Left ventricle myocardium inferior (tissue), 1 donor: ENCODE measurements around the gene CCT2. TPM values are rescaled to one million over a fixed set of nuclear protein-coding genes. Genes with fewer than 3 reads are reported as not detected.

Experiments used
- DNase-seq: peaks from one replicate; pipeline ENCODE4 v3.0.0-alpha.2; 2020
- H3K27ac ChIP-seq: fragments of 200-600 bp; replicated peaks from 2 replicates; pipeline ENCODE4 v1.8.0; 2021
- H3K27me3 ChIP-seq: fragments of 200-600 bp; 2 replicates; pipeline ENCODE4 v1.8.0; 2021; ENCODE audit warnings: low read depth
- H3K36me3 ChIP-seq: fragments of 200-600 bp; 2 replicates; pipeline ENCODE4 v1.8.0; 2021
- H3K4me1 ChIP-seq: fragments of 200-600 bp; 2 replicates; pipeline ENCODE4 v1.8.0; 2021
- H3K4me3 ChIP-seq: fragments of 200-600 bp; 2 replicates; pipeline ENCODE4 v1.8.0; 2021; ENCODE audit warnings: mild to moderate bottlenecking, moderate library complexity
- H3K9me3 ChIP-seq: fragments of 200-600 bp; replicated peaks from 2 replicates; pipeline ENCODE4 v1.8.0; 2021
- intact Hi-C: fragments of 100-400 bp; cut with micrococcal nuclease; formaldehyde crosslinking; loops from one replicate; pipeline ENCODE4 v1.11.0; 2022
- total RNA-seq: library from RNA; stranded (reverse); fragmentation: NEBNext Ultra II Directional; extraction: Animal tissue kit (Norgen Biotek cat#: 25700); gene quantifications from one replicate; pipeline ENCODE4 v1.2.1, GENCODE V29; 2021
- TF ChIP-seq, protein P1 (sequence below): fragments of 200-600 bp; IDR thresholded peaks from 2 replicates; pipeline ENCODE4 v1.8.0; 2021; ENCODE audit warnings: antibody characterized with exemption, mild to moderate bottlenecking, borderline replicate concordance
- donor health status: DM: no; HTN: yes; CAD: no; lungs with severe emphysema.

Gene CCT2
- total RNA-seq, 1 donor from 2014 or later, result 91.7 TPM

DNA sequence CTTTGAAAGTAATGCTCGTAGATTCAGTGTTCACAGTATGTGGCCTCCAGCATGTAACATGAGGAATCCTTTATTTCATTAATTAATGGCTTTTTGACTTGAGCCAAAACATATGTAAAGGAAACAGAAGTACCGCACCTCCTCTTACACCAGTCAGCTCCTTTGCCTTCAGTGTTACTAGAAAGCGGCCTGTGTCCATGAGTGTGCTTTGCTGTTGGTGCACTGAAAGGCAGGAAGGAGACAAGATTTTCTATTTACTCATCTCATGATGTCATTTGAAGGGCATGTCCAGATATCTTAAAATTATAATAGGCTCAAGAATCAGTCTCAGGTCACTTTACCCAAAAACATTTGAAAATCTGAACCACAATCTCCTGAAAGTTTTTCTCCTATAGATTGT is 9.9 kb upstream of the CCT2 start:
- intact Hi-C loops, result loop anchor here (10.0 kb wide), 1 partner anchor 191 kb away; no protein-coding TSS in a partner anchor

DNA sequence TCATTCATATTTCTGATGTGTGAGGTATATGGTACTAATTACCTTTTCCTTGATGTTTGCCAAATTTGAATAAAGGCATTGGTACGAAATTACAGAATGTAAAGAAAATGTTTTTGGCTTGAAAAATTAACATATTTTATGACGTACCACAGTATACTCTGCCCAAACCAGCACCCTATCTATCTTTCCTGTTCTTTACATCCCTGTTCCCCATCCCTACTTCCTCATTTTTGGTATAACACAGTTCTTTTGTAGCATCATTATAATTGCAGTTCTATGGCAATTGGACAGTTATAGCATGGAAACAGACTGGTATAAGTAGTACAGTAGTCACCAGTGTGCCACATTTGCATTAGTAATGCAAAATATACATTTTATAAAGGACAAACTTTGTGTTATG is 7.0 kb upstream of the CCT2 start:
- Histone ChIP-seq H3K9me3 (no peaks in the 10 kb centered on the region), H3K27ac (no peak overlapping the region), H3K4me1 (peaks cover 11% of the 10 kb centered on the region), H3K36me3 (peaks cover 22% of the 10 kb centered on the region), H3K4me3 (no peak overlapping the region), H3K27me3 (no peaks in the 10 kb centered on the region)
- intact Hi-C loops, result loop anchor here (10.0 kb wide), 1 partner anchor 193 kb away; no protein-coding TSS in a partner anchor
- TF ChIP-seq, protein P1, sequence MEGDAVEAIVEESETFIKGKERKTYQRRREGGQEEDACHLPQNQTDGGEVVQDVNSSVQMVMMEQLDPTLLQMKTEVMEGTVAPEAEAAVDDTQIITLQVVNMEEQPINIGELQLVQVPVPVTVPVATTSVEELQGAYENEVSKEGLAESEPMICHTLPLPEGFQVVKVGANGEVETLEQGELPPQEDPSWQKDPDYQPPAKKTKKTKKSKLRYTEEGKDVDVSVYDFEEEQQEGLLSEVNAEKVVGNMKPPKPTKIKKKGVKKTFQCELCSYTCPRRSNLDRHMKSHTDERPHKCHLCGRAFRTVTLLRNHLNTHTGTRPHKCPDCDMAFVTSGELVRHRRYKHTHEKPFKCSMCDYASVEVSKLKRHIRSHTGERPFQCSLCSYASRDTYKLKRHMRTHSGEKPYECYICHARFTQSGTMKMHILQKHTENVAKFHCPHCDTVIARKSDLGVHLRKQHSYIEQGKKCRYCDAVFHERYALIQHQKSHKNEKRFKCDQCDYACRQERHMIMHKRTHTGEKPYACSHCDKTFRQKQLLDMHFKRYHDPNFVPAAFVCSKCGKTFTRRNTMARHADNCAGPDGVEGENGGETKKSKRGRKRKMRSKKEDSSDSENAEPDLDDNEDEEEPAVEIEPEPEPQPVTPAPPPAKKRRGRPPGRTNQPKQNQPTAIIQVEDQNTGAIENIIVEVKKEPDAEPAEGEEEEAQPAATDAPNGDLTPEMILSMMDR, result no peak
- DNase-seq, result no peak

More for the DNA sequence above, 9.9 kb upstream of the CCT2 start:
- no peak for DNase-seq
- peaks cover 9% of the 10 kb centered on the region for H3K4me1 ChIP-seq
- no peaks in the 10 kb centered on the region for H3K9me3 ChIP-seq
- H3K4me3 ChIP-seq, result no peak overlapping the region
- H3K27ac ChIP-seq, result no peak overlapping the region
- TF ChIP-seq, protein P1, result no peak
- peaks cover 43% of the 10 kb centered on the region for H3K36me3 ChIP-seq
- H3K27me3 ChIP-seq, result no peaks in the 10 kb centered on the region

DNA sequence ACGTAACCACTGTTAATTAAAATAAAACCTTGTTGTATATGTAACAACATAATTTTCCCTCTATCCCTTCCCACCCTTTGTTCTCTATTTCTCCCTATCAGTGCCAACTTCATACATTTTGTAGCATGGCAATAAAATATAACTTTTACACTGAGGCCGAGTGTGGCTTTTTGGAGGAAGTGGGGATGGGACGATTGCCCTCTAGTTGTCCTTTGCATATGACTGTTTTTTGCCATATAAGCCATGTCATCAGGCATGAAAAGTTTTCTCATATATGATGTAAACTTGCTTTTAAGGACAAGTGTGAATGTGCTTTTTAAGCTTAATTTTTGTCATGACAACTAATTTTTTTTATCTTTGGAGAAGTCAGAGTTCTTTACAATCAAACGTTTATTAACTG is 6.2 kb upstream of the CCT2 start:
- Histone ChIP-seq H3K9me3 (no peaks in the 10 kb centered on the region), H3K4me1 (peaks cover 11% of the 10 kb centered on the region), H3K27me3 (no peaks in the 10 kb centered on the region), H3K36me3 (peaks cover 16% of the 10 kb centered on the region), H3K4me3 (no peak overlapping the region), H3K27ac (no peak overlapping the region)
- DNase-seq, result no peak
- TF ChIP-seq, protein P1, result no peak
- intact Hi-C loops, result loop anchor here (10.0 kb wide), 1 partner anchor 194 kb away; no protein-coding TSS in a partner anchor

DNA sequence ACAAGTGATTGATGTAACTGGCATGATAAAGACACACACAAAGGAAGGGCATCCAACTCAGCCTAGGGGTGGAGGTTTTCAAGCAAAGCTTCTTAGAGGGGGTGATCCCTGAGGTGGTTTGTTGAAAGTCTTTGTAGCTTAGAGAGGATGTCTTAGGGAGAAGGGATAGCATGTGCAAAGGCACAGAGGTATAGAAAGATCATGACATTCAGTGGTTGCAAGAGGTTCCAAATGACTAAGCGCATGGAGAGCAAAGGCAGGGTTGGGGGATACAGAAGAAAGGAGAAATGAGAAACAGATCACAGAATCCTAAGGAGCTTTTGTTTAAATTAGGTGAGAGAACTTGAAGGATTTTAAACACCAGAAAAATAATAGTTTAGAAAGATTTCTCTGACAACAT is 5.2 kb upstream of the CCT2 start:
- TF ChIP-seq, protein P1, result no peak
- intact Hi-C loops, result no loop called here
- Histone ChIP-seq H3K4me1 (peaks cover 19% of the 10 kb centered on the region), H3K4me3 (no peak overlapping the region), H3K9me3 (no peaks in the 10 kb centered on the region), H3K27ac (no peak overlapping the region), H3K27me3 (no peaks in the 10 kb centered on the region), H3K36me3 (peaks cover 5% of the 10 kb centered on the region)
- no peak for DNase-seq

DNA sequence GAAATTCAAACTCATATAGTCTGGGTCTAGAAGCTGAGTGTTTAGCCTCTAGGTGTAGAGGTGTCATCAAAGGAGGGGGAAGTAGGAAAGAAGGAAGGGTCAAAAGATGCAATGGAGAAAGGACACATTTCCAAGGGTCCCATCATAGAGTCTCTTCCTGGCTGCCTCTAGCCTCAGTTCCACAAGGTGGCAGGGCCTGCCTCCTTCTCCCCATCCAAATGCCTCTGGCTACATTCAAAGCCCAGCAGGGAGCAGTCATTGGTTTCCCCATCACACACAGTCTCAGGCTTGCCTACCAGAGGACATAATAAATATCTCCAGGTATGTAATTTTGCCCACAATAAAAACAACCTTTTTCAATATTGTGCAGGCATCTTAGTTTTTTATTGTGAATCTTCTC is 2.1 kb upstream of the CCT2 start:
- Histone ChIP-seq H3K4me1 (peaks cover 37% of the 10 kb centered on the region), H3K4me3 (no peak overlapping the region), H3K9me3 (no peaks in the 10 kb centered on the region), H3K36me3 (peaks cover 20% of the 10 kb centered on the region), H3K27ac (no peak overlapping the region), H3K27me3 (no peaks in the 10 kb centered on the region)
- TF ChIP-seq, protein P1, result no peak
- intact Hi-C loops, result no loop called here
- no peak for DNase-seq
